GM19099 (cell line): ENCODE results near the gene SLC2A11.

Source experiments
- POLR2A ChIP-seq: IDR thresholded peaks from 3 replicates; pipeline ENCODE4 v1.6.1; 2011; ENCODE audit warnings: low read depth; ENCODE audit not compliant: insufficient read length; ENCODE audit errors: extremely low read depth

SLC2A11 gene

GRCh38 chr22:23926561-23926960, 68.9 kb downstream of the SLC2A11 start:
- TF ChIP-seq POLR2A: no peak
